HEK293T (cell line): ENCODE measurements around the gene INCA1.

Experiments
- CTCF ChIA-PET: fragments of 350-600 bp; formaldehyde crosslinking; extraction: SDS; loops from one replicate; lab custom pipeline; 2021; ENCODE audit warnings: antibody characterized with exemption, inconsistent platforms; lab: Yijun Ruan, JAX
- POLR2A ChIA-PET: fragments of 350-600 bp; formaldehyde crosslinking; extraction: SDS; loops from one replicate; lab custom pipeline; 2020; ENCODE audit warnings: antibody characterized with exemption, inconsistent platforms; lab: Yijun Ruan, JAX
- DNase-seq: peaks from one replicate; pipeline ENCODE4 v3.0.0; 2012; ENCODE audit warnings: mixed read lengths; ENCODE audit errors: extremely low spot score
- ARNT ChIP-seq: fragments of 450-650 bp; IDR thresholded peaks from 2 replicates; pipeline ENCODE4 v1.6.1; 2017; ENCODE audit warnings: mild to moderate bottlenecking
- BHLHE40 ChIP-seq: fragments of 450-650 bp; IDR thresholded peaks from 2 replicates; pipeline ENCODE4 v1.6.1; 2016; ENCODE audit warnings: mild to moderate bottlenecking, moderate library complexity, borderline replicate concordance
- CTBP1 ChIP-seq: fragments of 450-650 bp; IDR thresholded peaks from 2 replicates; pipeline ENCODE4 v1.6.1; 2016; ENCODE audit warnings: borderline replicate concordance
- ELF4 ChIP-seq: fragments of 450-650 bp; IDR thresholded peaks from 2 replicates; pipeline ENCODE4 v1.6.1; 2017; ENCODE audit warnings: antibody characterized with exemption
- FOXA1 ChIP-seq: fragments of 450-650 bp; IDR thresholded peaks from 2 replicates; pipeline ENCODE4 v1.6.1; 2016; ENCODE audit warnings: mild to moderate bottlenecking
- FOXK2 ChIP-seq: fragments of 450-650 bp; IDR thresholded peaks from 2 replicates; pipeline ENCODE4 v1.6.1; 2016; ENCODE audit warnings: mild to moderate bottlenecking
- FOXM1 ChIP-seq: fragments of 450-650 bp; IDR thresholded peaks from 2 replicates; pipeline ENCODE4 v1.6.1; 2017; ENCODE audit warnings: mild to moderate bottlenecking, borderline replicate concordance
- HDGF ChIP-seq: fragments of 450-650 bp; IDR thresholded peaks from 2 replicates; pipeline ENCODE4 v1.6.1; 2017; ENCODE audit warnings: antibody characterized with exemption, borderline replicate concordance
- L3MBTL2 ChIP-seq: fragments of 450-650 bp; conservative IDR thresholded peaks from 2 replicates; pipeline ENCODE4 v1.6.1; 2016; ENCODE audit warnings: mild to moderate bottlenecking
- LEF1 ChIP-seq: fragments of 450-650 bp; IDR thresholded peaks from 2 replicates; pipeline ENCODE4 v1.6.1; 2017; ENCODE audit warnings: mild to moderate bottlenecking, borderline replicate concordance
- NFRKB ChIP-seq: fragments of 450-650 bp; IDR thresholded peaks from 2 replicates; pipeline ENCODE4 v1.6.1; 2016; ENCODE audit warnings: mild to moderate bottlenecking, moderate library complexity
- PKNOX1 ChIP-seq: fragments of 450-650 bp; IDR thresholded peaks from 2 replicates; pipeline ENCODE4 v1.6.1; 2016
- SP1 ChIP-seq: fragments of 450-650 bp; IDR thresholded peaks from 2 replicates; pipeline ENCODE4 v1.6.1; 2017
- SUZ12 ChIP-seq: fragments of 450-650 bp; IDR thresholded peaks from 2 replicates; pipeline ENCODE4 v1.6.1; 2016; ENCODE audit warnings: mild to moderate bottlenecking
- TARDBP ChIP-seq: fragments of 450-650 bp; IDR thresholded peaks from 2 replicates; pipeline ENCODE4 v1.6.1; 2016
- ZNF384 ChIP-seq: fragments of 450-650 bp; IDR thresholded peaks from 2 replicates; pipeline ENCODE4 v1.6.1; 2016

The INCA1 gene

GRCh38 chr17:4940555-4941318, 56.6 kb downstream of the INCA1 start:
- CTCF ChIA-PET = interaction anchor here (0.9 to 1.1 kb wide), 4 partner anchors 11 to 364 kb away, joined by 3 to 5 read pairs (median 3); partner anchors contain the start of gene CAMTA2

GRCh38 chr17:4939796-4940554, 57.3 kb downstream of the INCA1 start, which contains the start of the genes RNF167 and SLC25A11:
RNF167 (plus strand) TSS chr17:4940268; CDS start chr17:4940910, 642 bp downstream.
SLC25A11 (minus strand) TSS chr17:4940046; CDS start chr17:4939910, 136 bp downstream.
- TF ChIP-seq L3MBTL2 = peak; percentile 31
- peak; percentile 70 for TF ChIP-seq ELF4
- no peak for TF ChIP-seq ARNT
- no peak for TF ChIP-seq FOXM1
- TF ChIP-seq ZNF384 = no peak
- TF ChIP-seq FOXA1 = no peak
- no peak for TF ChIP-seq BHLHE40
- no peak for TF ChIP-seq SUZ12
- no peak for TF ChIP-seq FOXK2
- peak; percentile 81 for TF ChIP-seq PKNOX1
- peak; percentile 94 for TF ChIP-seq SP1
- TF ChIP-seq NFRKB = no peak
- peak; percentile 96 for DNase-seq
- ChIA-PET POLR2A (interaction anchor here (0.6 to 3.5 kb wide), 34 partner anchors 11 to 440 kb away, joined by 3 to 101 read pairs (median 4); partner anchors contain the start of genes CAMTA2, ENO3, INCA1 and KIF1C), CTCF (interaction anchor here (0.8 to 1.0 kb wide), 4 partner anchors 12 to 363 kb away, joined by 3 to 5 read pairs (median 3); partner anchors contain the start of gene CHRNE)

More at GRCh38 chr17:4940555-4941318, 56.6 kb downstream of the INCA1 start:
- POLR2A ChIA-PET = interaction anchor here (0.6 to 3.5 kb wide), 29 partner anchors 10 to 441 kb away, joined by 3 to 101 read pairs (median 6); partner anchors contain the start of genes CAMTA2, ENO3, INCA1 and KIF1C
- DNase-seq = peak; percentile 83
- no peak for TF ChIP-seq FOXK2
- peak; percentile 15; the same call in 1 of the 2 replicates for TF ChIP-seq ELF4
- no peak for TF ChIP-seq BHLHE40
- TF ChIP-seq FOXM1 = no peak
- no peak for TF ChIP-seq TARDBP
- TF ChIP-seq ZNF384 = no peak
- no peak for TF ChIP-seq FOXA1
- no peak for TF ChIP-seq NFRKB

GRCh38 chr17:4939546-4939795, 57.9 kb downstream of the INCA1 start:
- CTCF ChIA-PET = interaction anchor here (0.8 kb wide), 1 partner anchor 36 kb away, joined by 3 read pairs; the partner anchor contains the start of gene CHRNE
- TF ChIP-seq NFRKB = no peak
- TF ChIP-seq SUZ12 = no peak
- no peak for TF ChIP-seq FOXA1
- TF ChIP-seq FOXM1 = no peak
- TF ChIP-seq ELF4 = no peak
- no peak for TF ChIP-seq L3MBTL2
- no peak for DNase-seq
- POLR2A ChIA-PET = interaction anchor here (0.8 to 3.5 kb wide), 25 partner anchors 10 to 384 kb away, joined by 3 to 101 read pairs (median 6); partner anchors contain the start of genes CAMTA2, ENO3, INCA1 and KIF1C

- DNase-seq = no peak
- ChIA-PET CTCF (interaction anchor here (0.8 kb wide), 1 partner anchor 35 kb away, joined by 3 read pairs; the partner anchor contains the start of gene CHRNE), POLR2A (interaction anchor here (1.1 to 3.5 kb wide), 14 partner anchors 10 to 384 kb away, joined by 3 to 101 read pairs (median 13); partner anchors contain the start of genes CAMTA2, ENO3, MYBBP1A and PFN1)
- no peak for TF ChIP-seq FOXM1
- no peak for TF ChIP-seq SUZ12
- TF ChIP-seq ELF4 = no peak
- TF ChIP-seq ZNF384 = no peak
- TF ChIP-seq NFRKB = no peak
- TF ChIP-seq CTBP1 = no peak
- TF ChIP-seq FOXK2 = no peak
- no peak for TF ChIP-seq TARDBP
- no peak for TF ChIP-seq LEF1
- TF ChIP-seq SP1 = no peak
- no peak for TF ChIP-seq L3MBTL2
- TF ChIP-seq ARNT = no peak
- TF ChIP-seq PKNOX1 = no peak
- no peak for TF ChIP-seq FOXA1
- TF ChIP-seq BHLHE40 = no peak
- TF ChIP-seq HDGF = no peak
Observed at GRCh38 chr17:4938688-4939545, 58.4 kb downstream of the INCA1 start.
